NT2/D1 (cell line): Measurements from ENCODE around the gene CACNA1C.

Source experiments
- SUZ12 ChIP-seq: IDR thresholded peaks from 2 replicates; pipeline ENCODE4 v1.6.1; 2011; ENCODE audit not compliant: insufficient read length, insufficient read depth; ENCODE audit errors: extremely low read depth
- ZNF274 ChIP-seq: IDR thresholded peaks from 2 replicates; pipeline ENCODE4 v1.6.1; 2011; ENCODE audit warnings: mild to moderate bottlenecking, low read depth, low read length

DNA sequence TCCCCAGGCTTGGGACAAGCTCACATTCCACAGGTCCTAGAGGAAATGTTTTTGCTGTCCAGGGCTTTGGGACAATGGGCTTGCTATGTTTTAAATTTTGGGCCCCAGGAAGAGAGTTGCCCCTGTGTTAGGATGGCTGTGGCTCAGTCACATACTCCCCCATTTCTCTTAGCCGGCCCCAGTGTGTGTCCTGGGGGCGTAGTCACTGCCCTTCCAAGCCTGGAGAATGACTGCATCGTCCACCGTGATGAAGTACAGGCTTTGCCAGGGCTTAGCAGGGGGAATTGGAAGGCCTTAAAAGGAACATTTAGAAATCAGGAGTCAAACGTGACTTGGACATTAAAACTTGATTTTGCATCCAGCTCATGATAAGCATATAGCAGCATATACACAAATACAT is 293.6 kb downstream of the CACNA1C start:
- TF ChIP-seq SUZ12, result no peak
- no peak for TF ChIP-seq ZNF274
